Adrenal gland (tissue), 5 donors: Measurements from ENCODE around the gene GPAM.

Experiments
- CTCF ChIP-seq, 6 experiments: fragments of 450-650 bp in 4 of 6; fragments of 200-600 bp in 2 of 6; sonication (generic) in 1 of 6; IDR thresholded peaks; 1 replicate in 5 of 6; 2 replicates in 1 of 6; pipeline versions ENCODE4 v1.5.1 to v1.8.0; 2016 to 2021; ENCODE audit warnings: antibody characterized with exemption in 6 of 6, mild to moderate bottlenecking in 2 of 6, moderate library complexity in 1 of 6
- POLR2A ChIP-seq, 2 donors: fragments of 450-650 bp; IDR thresholded peaks; one replicate each; pipeline ENCODE4 v1.6.1; 2017; ENCODE audit warnings: antibody characterized with exemption in 2 of 2, mild to moderate bottlenecking in 2 of 2, moderate library complexity in 1 of 2
- donor health status: DM: no; HTN: no; CAD: no.

DNA sequence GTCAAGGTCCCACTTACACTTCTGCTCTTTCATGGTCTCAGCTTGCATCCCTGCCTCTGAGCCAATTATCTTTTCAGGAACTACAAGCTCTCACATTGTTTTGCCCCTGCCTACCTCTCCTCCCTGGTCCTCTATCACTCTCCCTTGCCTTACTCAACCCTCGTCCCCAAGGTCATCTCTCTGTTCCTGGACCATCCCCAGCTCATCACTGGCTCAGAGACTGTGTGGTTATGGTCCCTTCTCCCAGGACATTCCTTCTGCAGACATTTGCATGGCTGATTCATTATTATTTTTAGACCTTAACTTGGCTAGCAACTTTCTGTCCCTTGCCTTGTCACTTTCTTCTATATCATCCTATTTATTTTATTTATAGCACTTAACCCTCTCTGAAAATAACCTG lies 17.8 kb upstream of the GPAM start:
- TF ChIP-seq CTCF (IDR thresholded peaks at IDR 0.05) (no peak), POLR2A (IDR thresholded peaks at IDR 0.05) (no peak)
